Tibial nerve (tissue), 4 donors: ENCODE data around the gene ZNF143. TPM values are rescaled to one million over a fixed set of nuclear protein-coding genes. Genes with fewer than 3 reads are reported as not detected.

ENCODE experiments used
- DNase-seq, 2 donors: peaks; one replicate each; pipeline ENCODE4 v3.0.0-alpha.2; 2019; ENCODE audit warnings: low spot score in 2 of 2
- H3K27ac ChIP-seq, 4 donors: fragments of 200-600 bp; sonication (generic) in 3 of 4; one replicate each; pipeline ENCODE4 v1.5.1; 2017 to 2019; ENCODE audit warnings: mild to moderate bottlenecking in 1 of 4
- H3K27me3 ChIP-seq, 2 donors: fragments of 200-600 bp; sonication (generic) in 1 of 2; one replicate each; pipeline versions ENCODE4 v1.5.1 to v1.6.0; 2017 to 2019
- H3K36me3 ChIP-seq, 3 donors: fragments of 200-600 bp; sonication (generic); one replicate each; pipeline ENCODE4 v1.5.1; 2018 to 2019
- H3K4me1 ChIP-seq, 4 donors: fragments of 200-600 bp; sonication (generic) in 3 of 4; one replicate each; pipeline ENCODE4 v1.5.1; 2017 to 2019
- H3K4me3 ChIP-seq, 4 donors: fragments of 200-600 bp; sonication (generic) in 3 of 4; one replicate each; pipeline ENCODE4 v1.5.1; 2017 to 2019; ENCODE audit warnings: mild to moderate bottlenecking in 1 of 4, moderate library complexity in 1 of 4
- H3K9me3 ChIP-seq, 4 donors: fragments of 200-600 bp; sonication (generic) in 3 of 4; one replicate each; pipeline ENCODE4 v1.5.1; 2017 to 2019
- CTCF ChIP-seq, 5 experiments: fragments of 200-600 bp in 3 of 5; fragments of 450-650 bp in 2 of 5; sonication (generic) in 3 of 5; IDR thresholded peaks; one replicate each; pipeline ENCODE4 v1.5.1; 2016 to 2019; ENCODE audit warnings: antibody characterized with exemption in 5 of 5, mild to moderate bottlenecking in 3 of 5, moderate library complexity in 2 of 5
- EP300 ChIP-seq, 2 donors: sonication (generic); formaldehyde crosslinking; IDR thresholded peaks; one replicate each; pipeline ENCODE4 v1.6.1; 2017; ENCODE audit warnings: antibody characterized with exemption in 2 of 2, mild to moderate bottlenecking in 1 of 2
- POLR2A ChIP-seq, 2 donors: fragments of 450-650 bp; IDR thresholded peaks; one replicate each; pipeline ENCODE4 v1.6.1; 2017; ENCODE audit warnings: antibody characterized with exemption in 2 of 2, mild to moderate bottlenecking in 2 of 2, moderate library complexity in 2 of 2
- WGBS, 2 donors: methylation state at CpG; one replicate each; pipeline ENCODE4 v1.1.5; 2018; 5-methylcytosine and 5-hydroxymethylcytosine counted together
- total RNA-seq, 4 donors: library from RNA; depleted of rRNA; stranded (reverse); fragments of >200 nt; gene quantifications; one replicate each; pipeline ENCODE4 v1.1.0, GENCODE V29; 2016

ZNF143 gene
- total RNA-seq, 4 donors from 2014 or later: 14.0 to 40.9 (median 23.8) TPM

- Histone ChIP-seq H3K4me3 (no peak overlapping the region), H3K36me3 (no peaks in the 10 kb centered on the region), H3K27me3 (no peaks in the 10 kb centered on the region), H3K4me1 (peaks cover 0 to 7% (median 2%) of the 10 kb centered on the region in 4 donors), H3K9me3 (peaks cover 0 to 15% (median 0%) of the 10 kb centered on the region in 4 donors), H3K27ac (no peak overlapping the region)
- TF ChIP-seq POLR2A (IDR thresholded peaks at IDR 0.05): no peak
- no peak for TF ChIP-seq EP300 (IDR thresholded peaks at IDR 0.05)
- no peak for TF ChIP-seq CTCF (IDR thresholded peaks at IDR 0.05)
- DNase-seq: no peak
- 92 to 94% methylated on average over 5 of the region's 5 CpGs for WGBS, 2 donors
Observed at GRCh38 chr11:9455722-9456121, 5.1 kb upstream of the ZNF143 start.

GRCh38 chr11:9459667-9460321 is 1.0 kb upstream of the ZNF143 start:
- Histone ChIP-seq H3K4me3 (peak overlapping the region; percentile 88 to 93 (median 89)), H3K27me3 (no peaks in the 10 kb centered on the region), H3K27ac (peak overlapping the region; percentile 98 to 100 (median 100)), H3K36me3 (no peaks in the 10 kb centered on the region), H3K4me1 (peaks cover 0 to 22% (median 8%) of the 10 kb centered on the region in 4 donors), H3K9me3 (no peaks in the 10 kb centered on the region)
- 1 to 3% methylated on average over 23 of the region's 23 CpGs for WGBS, 2 donors
- no peak for TF ChIP-seq EP300 (IDR thresholded peaks at IDR 0.05)
- TF ChIP-seq POLR2A (IDR thresholded peaks at IDR 0.05): no peak
- no peak for TF ChIP-seq CTCF (IDR thresholded peaks at IDR 0.05)
- DNase-seq: peak in 1 of 2 donors; percentile 35

- Histone ChIP-seq H3K4me3 (peak overlapping the region; percentile 64 to 93 (median 76)), H3K4me1 (peaks cover 0 to 22% (median 8%) of the 10 kb centered on the region in 4 donors), H3K36me3 (no peaks in the 10 kb centered on the region), H3K27ac (peak overlapping the region; percentile 98 to 100 (median 99)), H3K27me3 (no peaks in the 10 kb centered on the region), H3K9me3 (no peaks in the 10 kb centered on the region)
- TF ChIP-seq CTCF (IDR thresholded peaks at IDR 0.05) (peak in 2 of 5 experiments; percentile 36 to 40), EP300 (IDR thresholded peaks at IDR 0.05) (peak in 1 of 2 donors; percentile 74), POLR2A (IDR thresholded peaks at IDR 0.05) (peak; percentile 75 to 83)
- WGBS, 2 donors: 1% methylated on average over 14 to 36 of the region's 57 CpGs
- DNase-seq: peak; percentile 73 to 80
Observed at GRCh38 chr11:9461063-9461759, 399 bp downstream of the ZNF143 start.

GRCh38 chr11:9461760-9462134 is 935 bp downstream of the ZNF143 start:
- Histone ChIP-seq H3K4me1 (peaks cover 0 to 22% (median 8%) of the 10 kb centered on the region in 4 donors), H3K27me3 (no peaks in the 10 kb centered on the region), H3K27ac (peak overlapping the region; percentile 98 to 100 (median 99)), H3K9me3 (no peaks in the 10 kb centered on the region), H3K4me3 (peak overlapping the region; percentile 64 to 93 (median 76)), H3K36me3 (no peaks in the 10 kb centered on the region)
- DNase-seq: no peak
- 1% methylated on average over 10 of the region's 10 CpGs for WGBS, 2 donors
- no peak for TF ChIP-seq POLR2A (IDR thresholded peaks at IDR 0.05)
- no peak for TF ChIP-seq EP300 (IDR thresholded peaks at IDR 0.05)
- no peak for TF ChIP-seq CTCF (IDR thresholded peaks at IDR 0.05)
